ENCODE data around the gene TSC22D1. TPM values are rescaled to one million over a fixed set of nuclear protein-coding genes. Genes with fewer than 3 reads are reported as not detected.

TSC22D1 gene
- total and polyA plus RNA-seq, 2 of the 4 experiments (the other 2 are of a cell fraction), result 30.8 to 42.2 TPM

DNA sequence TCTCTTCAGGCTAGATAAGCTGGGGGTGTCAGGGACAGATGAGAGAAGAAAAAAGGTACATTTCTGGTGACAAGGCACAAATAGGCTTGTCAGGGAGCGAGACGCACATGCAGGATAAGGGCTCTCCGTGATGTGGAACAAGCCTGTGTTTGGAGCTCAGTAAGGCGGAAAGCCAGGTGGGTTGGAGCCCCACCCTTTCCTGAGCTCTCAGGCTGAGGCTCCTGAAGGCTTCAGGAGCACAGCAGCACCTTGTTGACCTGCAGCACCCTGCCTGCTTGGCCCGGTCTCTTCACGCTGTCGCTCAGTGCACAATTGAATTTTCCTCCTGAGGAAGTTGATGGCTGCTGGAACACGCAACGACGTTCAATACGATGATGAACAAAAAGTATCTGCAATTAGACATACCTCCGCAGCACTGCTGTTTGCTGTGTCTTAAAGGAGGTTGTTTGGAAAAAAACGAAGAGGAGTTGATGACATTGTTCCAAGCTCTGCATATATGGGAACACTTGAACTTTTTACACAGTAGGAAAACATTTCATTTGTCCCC, 173.2 kb downstream of the TSC22D1 start:
- Histone ChIP-seq H3K4me2 (ENCODE audit: low read depth, low read length) (no peak overlapping the region), H4K8ac (ENCODE audit: low read depth in 2 of 2, low read length in 2 of 2) (no peak overlapping the region), H3K9me3 (ENCODE audit: control insufficient read depth, insufficient read depth, low read length) (no peaks in the 10 kb centered on the region), H3K4me1 (ENCODE audit: control insufficient read depth, insufficient read depth, low read length) (peaks cover 5% of the 10 kb centered on the region; the same call in 1 of the 2 replicates), H2AK9ac (replicated peaks; ENCODE audit: low read depth, low read length, poor library complexity) (no peak overlapping the region), H4K20me1 (ENCODE audit: insufficient read depth, low read length) (no peaks in the 10 kb centered on the region), H3K23ac (ENCODE audit: low read depth, low read length) (no peak overlapping the region), H3K79me1 (ENCODE audit: low read depth in 1 of 2, low read length in 2 of 2) (no peaks in the 10 kb centered on the region), H2BK120ac (ENCODE audit: low read depth, low read length) (no peak overlapping the region), H2BK5ac (ENCODE audit: low read depth, low read length, poor library complexity, severe bottlenecking) (no peak overlapping the region), H2AFZ (replicated peaks; ENCODE audit: low read length, poor library complexity) (no peak overlapping the region), H3K14ac (replicated peaks; ENCODE audit: low read depth, low read length) (no peak overlapping the region), H3K4me3 (ENCODE audit: insufficient read depth, low read depth, low read length) (no peak overlapping the region), H4K5ac (ENCODE audit: low read depth, low read length) (no peak overlapping the region), H2AK5ac (ENCODE audit: low read depth, low read length) (no peak overlapping the region), H3K56ac (ENCODE audit: extremely low read depth, insufficient read depth, low read length) (no peak overlapping the region), H4K91ac (ENCODE audit: insufficient read depth, low read depth, low read length) (no peak overlapping the region), H2BK15ac (ENCODE audit: low read depth, low read length) (no peak overlapping the region), H3K27ac (ENCODE audit: insufficient read depth, low read length) (no peak overlapping the region), H3K27me3 (ENCODE audit: control insufficient read depth, insufficient read depth, low read length) (peaks cover 12% of the 10 kb centered on the region), H3K18ac (ENCODE audit: low read depth, low read length) (no peak overlapping the region), H3K9me1 (ENCODE audit: insufficient read depth, low read length) (no peaks in the 10 kb centered on the region), H3K9ac (ENCODE audit: low read depth, low read length) (no peak overlapping the region), H3K4ac (ENCODE audit: low read depth, low read length) (no peak overlapping the region), H2BK20ac (ENCODE audit: low read depth, low read length) (no peak overlapping the region), H3K36me3 (ENCODE audit: control insufficient read depth, insufficient read depth, low read length) (no peaks in the 10 kb centered on the region)
- intact Hi-C loops (cut with micrococcal nuclease) (no loop called here), in situ Hi-C loops (cut with MboI; ENCODE audit: low sequenced_read_pairs) (no loop called here), dilution Hi-C loops (cut with HindIII; ENCODE audit: low sequenced_read_pairs, unreplicated experiment) (no loop called here)
- no peak for ATAC-seq (ENCODE audit: low read depth)
- BruUV-seq (replicated peaks), result no TSS peak
- no peak for DNase-seq
- no peak for TF ChIP-seq RCOR1 (IDR thresholded peaks at IDR 0.05; ENCODE audit: insufficient replicate concordance, low read length)
- TF ChIP-seq, protein P1, sequence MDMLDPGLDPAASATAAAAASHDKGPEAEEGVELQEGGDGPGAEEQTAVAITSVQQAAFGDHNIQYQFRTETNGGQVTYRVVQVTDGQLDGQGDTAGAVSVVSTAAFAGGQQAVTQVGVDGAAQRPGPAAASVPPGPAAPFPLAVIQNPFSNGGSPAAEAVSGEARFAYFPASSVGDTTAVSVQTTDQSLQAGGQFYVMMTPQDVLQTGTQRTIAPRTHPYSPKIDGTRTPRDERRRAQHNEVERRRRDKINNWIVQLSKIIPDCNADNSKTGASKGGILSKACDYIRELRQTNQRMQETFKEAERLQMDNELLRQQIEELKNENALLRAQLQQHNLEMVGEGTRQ (IDR thresholded peaks at IDR 0.05; ENCODE audit: low read depth, low read length), result no peak
- TF ChIP-seq, protein P2, sequence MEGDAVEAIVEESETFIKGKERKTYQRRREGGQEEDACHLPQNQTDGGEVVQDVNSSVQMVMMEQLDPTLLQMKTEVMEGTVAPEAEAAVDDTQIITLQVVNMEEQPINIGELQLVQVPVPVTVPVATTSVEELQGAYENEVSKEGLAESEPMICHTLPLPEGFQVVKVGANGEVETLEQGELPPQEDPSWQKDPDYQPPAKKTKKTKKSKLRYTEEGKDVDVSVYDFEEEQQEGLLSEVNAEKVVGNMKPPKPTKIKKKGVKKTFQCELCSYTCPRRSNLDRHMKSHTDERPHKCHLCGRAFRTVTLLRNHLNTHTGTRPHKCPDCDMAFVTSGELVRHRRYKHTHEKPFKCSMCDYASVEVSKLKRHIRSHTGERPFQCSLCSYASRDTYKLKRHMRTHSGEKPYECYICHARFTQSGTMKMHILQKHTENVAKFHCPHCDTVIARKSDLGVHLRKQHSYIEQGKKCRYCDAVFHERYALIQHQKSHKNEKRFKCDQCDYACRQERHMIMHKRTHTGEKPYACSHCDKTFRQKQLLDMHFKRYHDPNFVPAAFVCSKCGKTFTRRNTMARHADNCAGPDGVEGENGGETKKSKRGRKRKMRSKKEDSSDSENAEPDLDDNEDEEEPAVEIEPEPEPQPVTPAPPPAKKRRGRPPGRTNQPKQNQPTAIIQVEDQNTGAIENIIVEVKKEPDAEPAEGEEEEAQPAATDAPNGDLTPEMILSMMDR (conservative IDR thresholded peaks at IDR 0.05; ENCODE audit: low read depth, low read length), result no peak
- TF ChIP-seq SMC3 (IDR thresholded peaks at IDR 0.05; ENCODE audit: low read depth, low read length), result no peak
- TF ChIP-seq CEBPB (IDR thresholded peaks at IDR 0.05; ENCODE audit: low read depth, low read length), result no peak
- TF ChIP-seq MAFK (IDR thresholded peaks at IDR 0.05; ENCODE audit: low read depth, low read length), result no peak
- no peak for TF ChIP-seq FOS (IDR thresholded peaks at IDR 0.05; ENCODE audit: low read depth, low read length)
- TF ChIP-seq, protein P3, sequence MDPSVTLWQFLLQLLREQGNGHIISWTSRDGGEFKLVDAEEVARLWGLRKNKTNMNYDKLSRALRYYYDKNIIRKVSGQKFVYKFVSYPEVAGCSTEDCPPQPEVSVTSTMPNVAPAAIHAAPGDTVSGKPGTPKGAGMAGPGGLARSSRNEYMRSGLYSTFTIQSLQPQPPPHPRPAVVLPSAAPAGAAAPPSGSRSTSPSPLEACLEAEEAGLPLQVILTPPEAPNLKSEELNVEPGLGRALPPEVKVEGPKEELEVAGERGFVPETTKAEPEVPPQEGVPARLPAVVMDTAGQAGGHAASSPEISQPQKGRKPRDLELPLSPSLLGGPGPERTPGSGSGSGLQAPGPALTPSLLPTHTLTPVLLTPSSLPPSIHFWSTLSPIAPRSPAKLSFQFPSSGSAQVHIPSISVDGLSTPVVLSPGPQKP (IDR thresholded peaks at IDR 0.05; ENCODE audit: borderline replicate concordance, low read depth, low read length), result no peak
- no peak for TF ChIP-seq BHLHE40 (IDR thresholded peaks at IDR 0.05; ENCODE audit: low read depth, low read length)
- TF ChIP-seq RFX5 (IDR thresholded peaks at IDR 0.05; ENCODE audit: low read depth, low read length), result no peak
- TF ChIP-seq POLR2A (IDR thresholded peaks at IDR 0.05; ENCODE audit: low read depth, low read length), result no peak
- no peak for TF ChIP-seq MXI1 (IDR thresholded peaks at IDR 0.05; ENCODE audit: borderline replicate concordance, low read depth, low read length)
- TF ChIP-seq RAD21 (IDR thresholded peaks at IDR 0.05; ENCODE audit: low read length), result no peak
- CTCF ChIA-PET, result no interaction called here
- POLR2A ChIA-PET (ENCODE audit: unreplicated experiment), result no interaction called here
- WGBS, 2 experiments (ENCODE audit: extremely low coverage in 2 of 2, insufficient read length in 1 of 2), result 86% methylated on average over 7 of the region's 13 CpGs; no CpG with 5 or more reads in 1 of the 2 experiments

Measured in IMR-90 (cell line).